Ecto neural progenitor cell (in vitro differentiated cells): ENCODE results near the gene CD226.
"Not testable (repeated sequence)": the region's sequence is repeated elsewhere in the genome, so short reads cannot be mapped to it uniquely, and the experiment has no call there.

ENCODE experiments used
- DNase-seq: peaks from one replicate; pipeline ENCODE4 v3.0.0-alpha.2; 2018; ENCODE audit warnings: low spot score

Gene CD226

DNA sequence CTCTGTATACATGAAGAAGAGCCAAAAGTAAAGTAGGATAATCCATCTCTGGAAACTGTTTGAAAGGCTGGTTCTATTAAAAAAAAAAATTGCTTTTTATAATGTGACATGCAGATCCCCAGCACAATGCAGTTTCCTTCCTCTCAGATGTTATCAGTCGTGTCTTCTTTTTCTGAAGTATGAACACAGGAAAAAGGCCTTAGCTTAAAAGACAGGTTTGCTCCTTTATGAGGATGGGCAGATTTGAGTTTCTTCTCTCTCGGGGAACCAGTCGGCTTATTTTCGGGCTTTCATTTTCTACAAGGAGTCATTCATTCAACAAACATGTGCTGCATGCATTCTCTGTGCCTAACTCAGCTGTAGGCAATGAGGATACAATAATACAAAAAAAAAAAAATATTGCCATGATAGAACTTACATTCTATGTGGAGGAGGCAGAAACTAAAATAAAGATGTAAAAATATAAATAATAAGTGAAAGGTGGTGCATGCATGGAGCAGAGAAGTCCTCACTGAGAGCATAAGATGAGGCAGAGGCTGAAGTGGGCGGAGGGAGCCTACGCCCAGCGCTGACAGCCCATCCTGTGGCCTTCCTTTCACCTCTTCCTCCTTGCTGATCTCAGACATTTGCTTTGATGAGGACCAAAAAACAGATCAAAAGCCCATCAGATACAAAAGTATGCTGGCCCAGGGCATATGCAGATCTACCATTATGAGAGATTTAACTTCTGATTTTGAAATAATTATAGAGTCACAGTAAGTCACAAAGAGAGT is at the start of gene CD226:
CD226 (minus strand) TSS at position 513 of the 773 bp plus-strand sequence; CDS start at position 46, 467 bp downstream.
- DNase-seq = no peak

DNA sequence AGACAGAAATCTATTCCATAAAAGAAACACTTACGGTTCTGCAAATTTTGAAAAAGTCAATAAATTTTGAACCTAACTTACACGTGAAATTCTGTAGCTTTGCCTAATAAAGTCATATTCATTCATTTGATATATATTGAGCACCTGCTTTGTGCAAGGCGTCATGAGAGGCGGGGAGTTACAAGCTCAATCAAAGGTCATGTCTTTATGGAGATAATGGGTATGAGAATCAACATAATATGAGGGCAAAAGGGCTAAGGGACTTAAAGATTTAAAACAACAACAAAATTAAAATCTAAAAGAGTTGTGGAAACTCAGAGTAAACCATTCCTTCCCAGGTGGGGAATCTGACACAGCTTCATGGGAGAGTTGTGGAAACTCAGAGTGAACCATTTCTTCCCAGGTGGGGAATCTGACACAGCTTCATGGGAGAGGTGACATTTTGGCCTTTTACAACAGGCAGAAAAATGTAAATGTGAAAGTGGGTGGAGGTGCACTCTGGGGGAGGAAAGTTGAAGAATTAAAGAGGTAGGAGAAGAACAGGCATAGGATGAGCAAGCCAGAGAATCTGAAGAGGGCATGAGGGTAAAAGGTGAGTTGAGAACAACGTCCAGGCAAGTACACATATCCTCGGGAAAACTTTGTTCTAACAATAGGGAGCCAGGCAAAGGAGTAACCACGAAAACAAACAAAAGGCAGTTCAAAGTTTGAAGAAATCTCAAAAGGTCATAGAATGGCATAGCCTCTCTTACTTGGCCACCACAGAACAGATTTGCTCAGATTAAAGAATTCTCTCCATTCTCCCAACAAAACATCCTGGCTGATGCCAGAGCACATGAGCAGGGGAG is 49.5 kb upstream of the CD226 start:
- DNase-seq = no peak

DNA sequence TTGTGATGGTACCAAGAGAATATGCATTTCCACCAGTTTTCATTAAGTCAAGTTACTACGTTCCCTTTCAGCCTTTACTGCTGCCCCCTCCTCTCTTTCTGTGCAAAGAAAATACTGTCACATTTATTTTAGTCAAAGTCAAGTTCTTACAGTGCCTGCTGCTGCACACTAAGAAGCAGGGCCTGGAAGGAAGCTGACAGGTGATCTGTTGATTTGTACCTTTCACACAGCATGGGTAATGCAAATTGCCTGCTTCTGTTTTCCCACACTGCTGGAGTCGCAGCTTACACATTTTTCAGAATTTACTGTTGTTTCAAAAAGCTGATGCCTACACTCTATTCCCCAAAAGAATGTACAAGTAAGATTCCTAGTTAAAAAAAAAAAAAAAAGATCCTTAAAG is 48.7 kb upstream of the CD226 start:
- no peak for DNase-seq

DNA sequence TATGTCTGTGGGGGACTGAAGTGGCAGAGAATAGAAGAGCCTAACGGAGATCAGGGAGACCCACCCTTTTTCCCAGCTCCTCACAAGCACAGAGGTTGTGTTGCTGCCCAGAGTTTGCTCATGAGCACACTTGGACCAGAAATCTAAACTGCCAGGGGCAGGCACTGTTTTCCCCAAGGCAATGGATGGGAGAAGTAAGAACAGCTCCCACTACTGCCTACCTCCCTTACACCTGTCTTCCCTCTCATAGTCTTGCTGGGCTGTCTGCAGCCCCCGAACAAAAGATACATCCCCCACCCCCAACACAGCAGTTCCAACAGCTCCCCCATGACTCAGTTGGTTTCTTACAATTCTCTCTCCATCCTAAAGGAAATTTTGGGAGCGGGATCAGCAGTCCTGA is 48.1 kb upstream of the CD226 start:
- no peak for DNase-seq

DNA sequence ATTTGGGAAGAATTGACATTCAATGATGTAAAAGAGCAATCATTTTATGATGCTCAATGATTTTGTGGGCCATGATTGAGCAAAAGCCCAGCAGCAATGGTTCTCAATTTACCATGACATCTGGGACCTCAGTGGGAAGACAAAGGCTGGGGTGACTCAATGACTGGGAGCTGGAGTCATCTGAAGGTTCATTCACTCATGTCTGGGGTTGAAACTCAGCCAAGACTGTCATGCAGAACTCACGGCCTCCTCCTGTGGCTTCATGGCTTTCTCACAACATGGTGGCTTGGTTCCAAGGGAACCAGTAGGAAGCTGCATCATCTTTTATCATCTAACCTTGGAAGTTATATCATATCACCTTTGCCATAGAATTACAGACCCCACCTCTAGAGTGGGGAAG is 45.1 kb upstream of the CD226 start:
- no peak for DNase-seq

DNA sequence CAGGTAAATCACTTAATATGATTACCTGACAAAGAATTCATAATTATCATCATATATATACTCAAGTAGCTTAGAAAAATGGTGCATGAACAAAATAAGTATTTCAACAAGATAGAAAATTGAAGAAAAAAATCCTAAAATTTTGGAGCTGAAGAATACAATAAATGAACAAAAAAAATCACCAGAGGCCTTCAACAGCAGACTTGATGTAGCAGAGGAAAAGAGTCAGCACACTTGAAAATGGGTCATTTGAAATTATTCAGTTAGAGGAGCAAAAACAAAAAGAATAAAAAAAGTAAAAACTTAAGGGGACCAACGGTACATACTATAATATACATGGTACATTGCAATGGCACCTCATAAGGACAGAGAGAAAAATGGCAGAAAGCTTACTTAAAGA is 40.2 kb upstream of the CD226 start:
- no peak for DNase-seq

DNA sequence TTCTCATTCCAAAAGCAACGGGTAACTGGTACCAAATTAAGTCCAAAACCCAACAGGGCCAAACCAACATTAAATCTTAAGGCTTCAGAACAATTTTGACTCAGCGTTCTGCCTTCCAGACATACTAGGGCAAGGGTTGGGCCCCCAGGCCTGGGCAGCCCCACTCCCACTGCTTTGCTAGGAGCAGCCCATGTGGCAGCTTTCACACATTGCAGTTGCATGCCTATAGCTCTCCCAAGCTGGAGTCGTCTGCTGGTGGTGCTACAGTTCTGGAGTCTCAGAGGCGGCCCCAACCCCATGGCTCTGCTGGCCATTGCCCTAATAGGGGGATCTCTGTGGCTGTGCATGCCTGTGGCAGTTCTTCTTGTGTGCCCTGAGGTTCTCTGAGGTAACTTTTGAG is 37.6 kb upstream of the CD226 start:
- no peak for DNase-seq

DNA sequence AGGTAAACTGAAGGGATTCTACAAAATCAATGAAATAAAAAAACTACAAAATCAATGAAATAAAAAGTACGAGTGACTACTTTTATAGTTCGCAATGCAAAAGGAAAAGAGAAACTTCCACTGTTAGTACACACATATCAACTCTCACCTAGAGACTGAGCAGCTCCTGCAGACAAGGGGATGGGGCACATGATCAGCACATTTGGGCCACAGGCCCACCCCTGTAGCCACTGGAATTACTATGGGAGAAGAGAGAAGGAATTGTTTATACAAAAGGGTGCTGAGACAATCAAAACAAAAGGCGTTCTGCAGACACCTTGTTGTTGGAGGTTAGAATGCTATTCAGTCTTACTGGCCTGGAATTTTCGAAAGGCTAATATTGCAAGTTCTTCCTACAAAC is 34.7 kb upstream of the CD226 start:
- no peak for DNase-seq

DNA sequence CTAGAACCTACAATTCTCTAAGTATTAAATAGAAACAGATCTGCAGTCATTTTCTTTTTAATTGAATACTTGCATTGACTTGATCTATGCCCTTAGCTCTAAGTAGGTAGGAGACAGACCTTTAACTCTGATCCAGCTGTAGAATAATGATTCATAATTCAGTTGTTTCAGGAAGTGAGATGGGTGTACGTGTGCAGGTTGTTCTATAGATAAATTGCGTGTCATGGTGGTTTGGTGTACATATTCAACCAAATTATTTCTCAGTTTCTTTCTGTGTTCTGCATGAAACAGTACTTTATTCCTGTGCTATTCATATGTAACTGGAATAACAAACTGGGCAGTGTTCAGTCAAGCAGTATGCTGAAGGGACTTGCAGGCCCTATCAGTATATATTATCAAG is 34.3 kb upstream of the CD226 start:
- DNase-seq = no peak

DNA sequence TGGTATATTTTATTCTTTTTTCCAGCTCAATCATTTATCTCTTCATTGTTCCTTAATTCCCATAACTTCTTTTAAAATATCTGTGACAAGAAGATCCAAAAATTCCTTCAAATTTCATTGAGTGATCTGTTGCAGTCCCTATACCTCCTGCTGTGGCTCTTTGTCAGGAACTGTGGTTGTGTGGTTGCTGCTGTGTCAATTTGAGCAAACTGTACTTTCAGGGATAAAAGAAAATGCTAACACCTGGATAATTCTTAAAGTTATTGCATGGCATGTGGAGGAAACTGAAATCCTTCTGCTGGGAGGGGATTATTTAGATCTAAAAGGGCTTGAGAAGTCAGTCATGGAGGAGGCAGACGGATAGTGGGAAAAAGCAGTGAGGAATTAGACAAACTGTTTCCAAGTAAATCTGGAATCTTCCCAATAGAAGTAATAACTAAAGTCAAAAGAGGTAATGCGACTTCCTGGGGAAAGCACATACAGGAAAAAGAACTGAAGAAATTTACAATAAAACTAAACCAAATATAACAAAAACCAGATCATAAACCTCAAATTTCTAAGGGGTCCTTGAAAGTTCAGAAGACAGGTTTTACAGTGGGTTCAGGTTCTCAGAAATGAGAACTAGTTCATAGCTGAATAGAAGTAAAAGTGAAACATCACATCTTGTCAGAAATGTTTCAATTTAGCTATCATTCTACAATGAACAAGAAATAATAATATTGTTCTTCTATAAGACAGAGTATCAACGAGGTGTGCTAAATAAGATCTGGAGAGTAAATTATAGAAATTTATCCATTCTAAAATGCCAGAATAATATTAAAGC is 33.5 kb upstream of the CD226 start:
- DNase-seq = no peak

DNA sequence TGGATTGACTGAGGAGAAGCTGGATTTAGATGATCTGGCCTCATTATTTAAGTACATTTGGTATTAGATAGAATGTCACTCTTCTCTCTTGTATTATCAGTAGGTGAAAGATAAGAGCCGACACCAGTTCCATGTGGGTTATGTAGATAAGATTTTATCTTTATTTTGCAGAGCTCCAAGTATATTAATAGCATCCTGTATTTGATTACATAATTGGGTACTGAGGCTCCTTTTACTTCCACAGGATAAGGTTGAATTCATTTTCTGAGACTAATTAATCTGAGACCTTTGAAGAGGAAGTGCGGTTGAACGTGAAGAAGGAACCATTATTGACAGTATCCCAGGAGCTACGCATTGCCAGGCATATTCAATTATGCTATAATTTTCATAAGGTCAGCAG is 32.8 kb upstream of the CD226 start:
- no peak for DNase-seq

DNA sequence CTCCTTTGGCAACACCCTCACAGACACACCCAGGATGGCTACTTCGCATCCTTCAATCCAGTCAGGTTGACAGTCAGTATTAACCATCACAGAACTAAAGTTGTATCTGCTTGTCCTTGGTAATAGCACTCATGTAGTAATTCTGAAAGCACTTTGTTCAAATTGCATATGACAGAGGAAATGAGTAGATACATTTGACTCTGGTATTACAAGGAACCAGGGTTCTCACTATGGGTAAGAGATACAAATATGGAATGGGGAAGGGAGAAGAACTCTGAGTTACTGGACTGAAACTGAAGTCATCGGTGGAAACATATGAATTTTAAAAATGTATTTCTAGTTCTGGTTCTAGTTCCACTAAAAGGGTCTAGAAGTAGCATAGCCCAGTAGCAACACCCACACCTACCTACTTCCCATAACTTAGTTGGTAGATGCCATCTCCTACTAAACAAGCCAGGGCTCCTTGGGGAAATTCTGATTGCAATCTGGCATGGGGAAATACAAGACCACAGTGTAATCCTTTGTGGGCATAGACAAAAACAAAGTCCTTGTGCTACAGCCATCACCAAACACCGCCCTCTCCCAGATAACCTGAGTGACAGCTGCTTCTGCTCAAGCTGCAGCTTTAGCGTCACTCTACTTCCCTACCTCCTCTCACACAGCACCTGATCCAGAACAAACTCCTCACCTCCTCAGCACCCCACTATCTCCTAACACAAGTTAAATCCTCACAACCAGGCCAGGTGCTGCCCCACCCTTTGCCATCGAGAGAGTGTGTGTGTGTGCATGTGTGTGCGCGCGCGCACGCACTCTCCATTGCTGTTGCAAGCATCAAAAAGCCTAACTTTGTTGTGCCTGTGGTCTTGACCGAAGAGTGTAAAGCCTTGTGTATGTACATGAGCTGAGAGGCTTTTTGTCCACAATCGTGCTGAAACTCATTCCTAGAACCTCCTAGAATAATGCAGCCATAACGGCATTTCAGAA is 31.4 kb upstream of the CD226 start:
- no peak for DNase-seq

DNA sequence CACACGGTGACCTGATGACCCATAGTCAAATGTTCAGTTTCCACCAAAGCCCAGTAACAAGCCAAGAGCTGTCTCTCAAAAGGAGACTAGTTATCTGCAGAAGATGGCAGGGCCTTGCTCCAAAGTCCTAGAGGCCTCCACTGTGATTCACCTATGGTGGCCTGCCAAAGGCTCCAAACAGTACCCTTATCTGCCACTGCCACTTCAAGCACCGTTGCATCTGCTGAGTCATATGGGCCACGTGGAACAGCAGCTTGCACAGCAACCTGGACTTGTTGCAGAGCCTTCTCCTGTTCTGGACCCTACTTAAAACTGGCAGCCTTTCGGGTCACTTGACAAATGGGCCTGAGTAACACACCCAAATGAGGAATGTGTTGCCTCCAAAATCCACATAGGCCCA is 27.6 kb upstream of the CD226 start:
- DNase-seq = not testable (repeated sequence)

DNA sequence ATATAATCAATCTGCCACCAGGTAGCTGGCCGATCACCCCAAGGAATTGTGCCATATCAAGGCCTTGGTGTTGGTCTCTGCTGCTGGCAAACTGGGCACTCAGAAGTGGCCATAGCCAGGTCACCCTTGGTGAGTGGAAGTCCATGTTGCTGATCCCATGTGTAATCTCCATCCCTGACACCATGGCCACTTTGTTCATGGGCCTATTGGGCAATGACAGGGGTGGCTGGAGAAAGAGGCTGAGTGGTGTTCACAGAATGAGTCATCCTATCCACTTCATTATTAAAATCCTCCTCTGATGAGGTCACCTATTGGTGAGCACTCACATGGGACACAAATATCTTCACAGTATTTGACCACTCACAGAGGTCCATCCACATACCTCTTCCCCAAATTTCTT is 26.7 kb upstream of the CD226 start:
- DNase-seq = no peak

DNA sequence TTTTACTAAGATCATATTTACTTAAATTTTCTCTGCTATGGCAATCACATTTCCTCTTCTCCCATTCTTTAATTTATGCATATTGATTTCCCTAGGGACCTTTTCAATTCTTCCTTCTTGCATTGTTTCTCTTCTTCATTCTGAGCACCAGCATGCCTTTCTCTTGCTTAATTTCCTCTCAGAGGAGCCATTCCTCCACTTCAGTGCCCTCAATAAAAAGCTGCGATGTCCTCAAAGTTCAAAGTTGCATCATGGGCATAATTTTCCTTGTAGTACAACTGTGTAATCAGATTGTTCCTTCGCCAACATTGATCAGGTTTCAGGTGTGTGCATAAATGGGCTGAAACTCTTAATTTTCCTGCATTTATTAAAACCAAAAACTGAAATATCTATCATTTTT is 21.8 kb upstream of the CD226 start:
- no peak for DNase-seq

DNA sequence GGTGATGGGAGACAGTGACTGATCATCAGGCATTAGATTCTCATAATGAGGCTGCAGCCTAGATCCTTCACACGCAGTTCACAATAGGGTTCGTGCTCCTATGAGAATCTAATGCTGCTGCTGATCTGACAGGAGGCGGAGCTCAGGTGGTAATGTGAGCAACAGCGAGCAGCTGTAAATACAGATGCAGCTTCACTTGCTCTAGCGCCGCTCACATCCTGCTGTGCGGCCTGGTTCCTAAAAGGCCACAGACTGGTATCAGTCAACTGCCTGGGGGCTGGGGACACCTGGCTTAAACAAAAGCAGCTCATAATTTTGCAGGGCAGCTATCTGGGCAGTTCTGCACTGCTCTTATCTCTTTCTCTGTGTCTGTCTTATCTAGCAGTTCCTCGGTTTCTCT is 20.4 kb upstream of the CD226 start:
- no peak for DNase-seq

DNA sequence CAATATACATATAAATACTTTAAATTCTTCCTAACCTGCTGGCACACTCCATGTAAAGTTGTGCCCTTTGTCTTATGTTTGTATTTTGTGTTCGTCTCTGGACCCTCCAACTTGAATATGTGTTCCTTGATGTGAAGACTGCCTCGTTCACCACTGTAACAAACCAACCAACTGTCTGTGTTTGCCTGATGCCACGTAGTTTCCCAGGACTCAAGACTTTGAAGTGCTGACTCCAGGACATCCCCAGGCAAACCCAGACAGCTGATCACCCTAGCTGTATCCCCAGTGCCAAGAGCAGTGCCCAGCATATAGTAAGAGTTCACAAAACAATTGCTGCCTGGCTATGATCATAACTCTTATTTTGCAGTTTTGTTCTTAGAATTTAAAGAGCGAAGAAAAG is 15.5 kb upstream of the CD226 start:
- DNase-seq = no peak

DNA sequence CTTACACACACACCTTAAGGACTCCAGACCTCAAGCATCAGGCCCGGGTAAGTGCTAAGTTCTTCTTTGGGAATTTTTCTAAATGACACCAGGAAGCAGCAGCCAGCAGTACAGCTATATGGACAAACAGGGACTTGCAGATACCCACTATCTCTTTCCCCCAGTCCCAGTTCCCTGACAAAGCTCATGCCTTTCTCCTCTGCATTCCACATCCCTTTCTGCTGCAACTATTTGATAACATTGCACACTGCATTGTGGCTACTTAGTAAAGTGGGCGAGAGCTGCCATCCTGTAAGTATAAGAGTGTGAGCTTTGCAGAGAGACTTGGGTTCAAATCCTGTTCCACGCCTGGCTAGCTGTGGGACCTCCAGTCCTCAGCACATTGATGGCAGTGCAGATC is 14.0 kb upstream of the CD226 start:
- DNase-seq = no peak

DNA sequence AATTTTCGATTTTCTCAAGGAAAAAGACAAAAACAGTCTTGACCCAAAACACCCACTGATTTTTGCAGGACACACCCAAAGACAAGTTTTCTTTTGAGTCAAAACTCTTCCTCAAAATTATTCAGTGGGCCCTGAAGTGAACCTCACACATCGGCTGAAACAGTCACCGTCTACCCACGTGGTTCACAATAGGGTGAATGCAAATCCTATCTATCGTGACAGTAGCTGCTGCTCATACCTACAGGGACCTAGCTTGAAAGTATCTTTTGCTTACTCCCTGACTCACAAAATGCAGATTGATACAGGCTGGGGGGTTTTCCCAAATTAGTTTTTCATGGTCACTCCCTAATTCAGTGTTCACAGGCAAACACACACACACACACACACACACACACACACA is 10.7 kb upstream of the CD226 start:
- DNase-seq = no peak

DNA sequence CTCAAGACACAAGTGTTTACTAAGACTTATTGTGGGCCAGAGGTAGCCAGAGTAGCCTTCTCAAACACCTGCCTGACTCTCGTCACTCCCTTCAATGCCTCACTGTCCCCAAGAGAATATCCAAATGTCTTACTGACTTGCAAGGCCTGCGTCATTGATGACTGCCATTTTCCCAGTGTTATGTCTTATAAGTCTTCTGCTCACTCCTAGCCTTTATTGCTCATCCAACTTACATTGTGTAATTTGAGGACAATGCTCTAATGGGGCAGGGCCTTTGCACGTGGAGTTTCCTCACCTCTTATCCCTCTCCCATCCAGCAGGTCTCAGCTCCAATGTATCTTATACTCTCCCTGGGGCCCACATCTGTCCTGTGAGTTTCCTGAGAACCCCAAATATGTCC is 10.1 kb upstream of the CD226 start:
- no peak for DNase-seq
